ENCODE results near the gene VSNL1. TPM values are rescaled to one million over a fixed set of nuclear protein-coding genes. Genes with fewer than 3 reads are reported as not detected.

VSNL1 gene
- total RNA-seq, 1 experiment from 2014 or later = 9.9 TPM

DNA sequence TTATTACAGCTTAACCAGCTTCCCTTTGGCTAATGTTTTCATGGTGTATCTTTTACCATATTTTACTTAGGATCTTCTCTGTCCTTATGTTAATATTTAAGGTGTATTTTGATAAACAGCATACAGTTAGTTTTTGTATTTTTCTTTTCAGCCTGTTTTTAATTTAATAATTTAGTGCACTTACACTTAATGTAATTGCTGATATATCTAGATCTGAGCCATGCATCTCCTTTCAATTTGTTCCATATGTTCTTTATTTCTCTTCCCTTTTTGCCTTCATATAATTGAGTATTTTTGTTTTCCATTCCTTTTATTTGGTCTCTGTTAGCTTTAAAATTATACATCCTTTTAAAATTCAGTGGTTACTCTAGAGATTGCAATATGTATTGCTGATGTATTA lies 134.3 kb downstream of the VSNL1 start:
- no peak overlapping the region for H3K4me3 Mint-ChIP-seq
- no peak overlapping the region for H2AK5ac ChIP-seq (ENCODE audit: insufficient read length, low read length)
- H3K27ac ChIP-seq (ENCODE audit: insufficient read length, low read depth, low read length) = no peak overlapping the region
- no peak overlapping the region for H4K8ac ChIP-seq (replicated peaks; ENCODE audit: insufficient read length, low read depth, low read length)
- no peak overlapping the region for H2BK120ac ChIP-seq (ENCODE audit: low read depth, low read length, poor library complexity, severe bottlenecking)
- no peaks in the 10 kb centered on the region for H3K4me1 ChIP-seq (ENCODE audit: insufficient read depth, low read length)
- no peaks in the 10 kb centered on the region for H3K4me1 Mint-ChIP-seq
- H2BK15ac ChIP-seq (ENCODE audit: low read depth, low read length) = no peak overlapping the region
- H3T11ph ChIP-seq (ENCODE audit: low read length) = no peak overlapping the region
- no peak overlapping the region for H3K18ac ChIP-seq (ENCODE audit: insufficient read length, low read depth, low read length)
- H3K79me2 ChIP-seq (ENCODE audit: insufficient read depth, low read length) = no peaks in the 10 kb centered on the region
- H3K9me3 ChIP-seq (ENCODE audit: control insufficient read depth, low read depth, low read length) = no peaks in the 10 kb centered on the region
- no peak overlapping the region for H4K91ac ChIP-seq (ENCODE audit: insufficient read length, low read depth, low read length)
- H3K79me1 ChIP-seq (ENCODE audit: insufficient read depth, low read depth, low read length, poor library complexity, severe bottlenecking) = no peaks in the 10 kb centered on the region
- H3K36me3 Mint-ChIP-seq (ENCODE audit: insufficient read depth in 1 of 3, low read depth in 3 of 3) = peaks cover 5 to 48% (median 42%) of the 10 kb centered on the region in 3 experiments
- H4K5ac ChIP-seq (ENCODE audit: insufficient read length, low read depth, low read length) = no peak overlapping the region
- H3K27ac Mint-ChIP-seq = no peak overlapping the region
- no peak overlapping the region for H3K23ac ChIP-seq (ENCODE audit: insufficient read length, low read depth, low read length)
- H4K20me1 ChIP-seq (ENCODE audit: control insufficient read depth, insufficient read depth, insufficient read length) = no peaks in the 10 kb centered on the region
- H3K9me3 Mint-ChIP-seq = no peaks in the 10 kb centered on the region
- H2BK20ac ChIP-seq (ENCODE audit: low read depth, low read length, poor library complexity, severe bottlenecking) = no peak overlapping the region
- DNase-seq = no peak
- no peak overlapping the region for H2BK12ac ChIP-seq (ENCODE audit: insufficient read length, low read depth, low read length)
- no peak overlapping the region for H3K4me2 ChIP-seq (ENCODE audit: insufficient read depth, insufficient read length, low read length)
- H3K56ac ChIP-seq (ENCODE audit: insufficient read length, low read depth, low read length) = no peak overlapping the region
- H3K9ac ChIP-seq (ENCODE audit: extremely low read depth, insufficient read length, low read length) = no peak overlapping the region
- no peaks in the 10 kb centered on the region for H3K27me3 ChIP-seq (ENCODE audit: insufficient read depth, low read length)
- no peak overlapping the region for H2AFZ ChIP-seq (ENCODE audit: low read length)
- H3K14ac ChIP-seq (ENCODE audit: insufficient read depth, low read length) = no peak overlapping the region
- TF ChIP-seq, protein P1, sequence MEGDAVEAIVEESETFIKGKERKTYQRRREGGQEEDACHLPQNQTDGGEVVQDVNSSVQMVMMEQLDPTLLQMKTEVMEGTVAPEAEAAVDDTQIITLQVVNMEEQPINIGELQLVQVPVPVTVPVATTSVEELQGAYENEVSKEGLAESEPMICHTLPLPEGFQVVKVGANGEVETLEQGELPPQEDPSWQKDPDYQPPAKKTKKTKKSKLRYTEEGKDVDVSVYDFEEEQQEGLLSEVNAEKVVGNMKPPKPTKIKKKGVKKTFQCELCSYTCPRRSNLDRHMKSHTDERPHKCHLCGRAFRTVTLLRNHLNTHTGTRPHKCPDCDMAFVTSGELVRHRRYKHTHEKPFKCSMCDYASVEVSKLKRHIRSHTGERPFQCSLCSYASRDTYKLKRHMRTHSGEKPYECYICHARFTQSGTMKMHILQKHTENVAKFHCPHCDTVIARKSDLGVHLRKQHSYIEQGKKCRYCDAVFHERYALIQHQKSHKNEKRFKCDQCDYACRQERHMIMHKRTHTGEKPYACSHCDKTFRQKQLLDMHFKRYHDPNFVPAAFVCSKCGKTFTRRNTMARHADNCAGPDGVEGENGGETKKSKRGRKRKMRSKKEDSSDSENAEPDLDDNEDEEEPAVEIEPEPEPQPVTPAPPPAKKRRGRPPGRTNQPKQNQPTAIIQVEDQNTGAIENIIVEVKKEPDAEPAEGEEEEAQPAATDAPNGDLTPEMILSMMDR (conservative IDR thresholded peaks at IDR 0.05) = no peak
- H2BK5ac ChIP-seq (ENCODE audit: insufficient read length, low read length) = no peak overlapping the region
- H3K23me2 ChIP-seq (ENCODE audit: insufficient read length, low read depth, low read length, poor library complexity, severe bottlenecking) = no peaks in the 10 kb centered on the region
- H3K4ac ChIP-seq (ENCODE audit: low read depth, low read length) = no peak overlapping the region
- no peaks in the 10 kb centered on the region for H3K27me3 Mint-ChIP-seq (ENCODE audit: low read depth)
